K562 (cell line): ENCODE data around the gene SHC1. TPM values are rescaled to one million over a fixed set of nuclear protein-coding genes. Genes with fewer than 3 reads are reported as not detected.

Experiments used
- CHD2 ChIP-seq: IDR thresholded peaks from 2 replicates; pipeline ENCODE4 v1.6.1; 2011; ENCODE audit warnings: low read depth, low read length
- ERF ChIP-seq: fragments of 450-650 bp; formaldehyde crosslinking; IDR thresholded peaks from 2 replicates; pipeline ENCODE4 v1.4.0; 2020; ENCODE audit warnings: mild to moderate bottlenecking, mixed read lengths
- FOXK2 ChIP-seq, 2 experiments: fragments of 450-650 bp; IDR thresholded peaks in 1 of 2; conservative IDR thresholded peaks in 1 of 2; 2 replicates each; pipeline ENCODE4 v1.6.1; 2016; ENCODE audit warnings: low read depth in 2 of 2, mild to moderate bottlenecking in 1 of 2
- MECOM ChIP-seq: fragments of 250-450 bp; sonication (Bioruptor Pico); IDR thresholded peaks from 2 replicates; pipeline ENCODE4 v1.8.0; 2022; ENCODE audit warnings: inconsistent platforms
- MTA2 ChIP-seq: fragments of 450-650 bp; IDR thresholded peaks from 2 replicates; pipeline ENCODE4 v1.6.1; 2016; ENCODE audit warnings: low read depth
- POU5F1 ChIP-seq: fragments of 150-350 bp; IDR thresholded peaks from 2 replicates; pipeline ENCODE4 v1.6.1; 2014; ENCODE audit warnings: borderline replicate concordance, low read length, low read depth, mild to moderate bottlenecking; ENCODE audit not compliant: partially characterized antibody
- SOX6 ChIP-seq: fragments of 450-650 bp; IDR thresholded peaks from 2 replicates; pipeline ENCODE4 v1.6.1; 2014; ENCODE audit warnings: mild to moderate bottlenecking
- SRF ChIP-seq, 2 experiments: fragments of 250-450, 450-650 bp in 1 of 2; sonication (Bioruptor Pico) in 1 of 2; sonication (generic) in 1 of 2; formaldehyde crosslinking; IDR thresholded peaks; 2 replicates each; pipeline versions ENCODE4 v1.5.0 to v1.5.1; 2020 to 2022; ENCODE audit warnings: mild to moderate bottlenecking in 1 of 2, missing genetic modification reagents in 1 of 2
- ZHX1 ChIP-seq: fragments of 150-350 bp; conservative IDR thresholded peaks from 2 replicates; pipeline ENCODE4 v1.6.1; 2014; ENCODE audit warnings: low read length
- polyA plus RNA-seq, 8 experiments: library from polyadenylated mRNA; depleted of rRNA in 4 of 8; stranded (reverse) in 5 of 8; unstranded in 3 of 8; fragments of >200 nt; fragmentation: Nextera tagmentation in 2 of 8; fragmentation: Illumina TruSeq in 1 of 8; extraction: Ambion mirVana in 2 of 8; extraction: Trizol in 1 of 8; gene quantifications; 2 replicates each; pipeline versions ENCODE4 v1.2.1 to v1.2.3, GENCODE V29; 2011 to 2014; ENCODE audit warnings: inconsistent platforms in 1 of 8, missing spikeins in 1 of 8
- total RNA-seq, 7 experiments: library from RNA; depleted of rRNA in 6 of 7; stranded (reverse); fragments of >200 nt in 6 of 7; fragmentation: Illumina TruSeq in 2 of 7; extraction: Trizol in 2 of 7; gene quantifications; 2 replicates each; pipeline versions ENCODE4 v1.2.1 to v1.2.3, GENCODE V29; 2011 to 2021; ENCODE audit warnings: low replicate concordance in 1 of 7
- TF ChIP-seq, protein P1 (sequence below): fragments of 450-650 bp; formaldehyde crosslinking; IDR thresholded peaks from 2 replicates; pipeline ENCODE4 v1.4.0; 2022; ENCODE audit warnings: missing genetic modification characterization
- TF ChIP-seq, protein P2 (sequence below): fragments of 450-650 bp; IDR thresholded peaks from 2 replicates; pipeline ENCODE4 v1.6.1; 2016; ENCODE audit warnings: mild to moderate bottlenecking, moderate library complexity

SHC1 gene
- total and polyA plus RNA-seq, 9 of the 15 experiments (the other 6 are each of a cell fraction or from before 2014, with no cell fraction given) = 4.1 to 113 (median 51.9) TPM

DNA sequence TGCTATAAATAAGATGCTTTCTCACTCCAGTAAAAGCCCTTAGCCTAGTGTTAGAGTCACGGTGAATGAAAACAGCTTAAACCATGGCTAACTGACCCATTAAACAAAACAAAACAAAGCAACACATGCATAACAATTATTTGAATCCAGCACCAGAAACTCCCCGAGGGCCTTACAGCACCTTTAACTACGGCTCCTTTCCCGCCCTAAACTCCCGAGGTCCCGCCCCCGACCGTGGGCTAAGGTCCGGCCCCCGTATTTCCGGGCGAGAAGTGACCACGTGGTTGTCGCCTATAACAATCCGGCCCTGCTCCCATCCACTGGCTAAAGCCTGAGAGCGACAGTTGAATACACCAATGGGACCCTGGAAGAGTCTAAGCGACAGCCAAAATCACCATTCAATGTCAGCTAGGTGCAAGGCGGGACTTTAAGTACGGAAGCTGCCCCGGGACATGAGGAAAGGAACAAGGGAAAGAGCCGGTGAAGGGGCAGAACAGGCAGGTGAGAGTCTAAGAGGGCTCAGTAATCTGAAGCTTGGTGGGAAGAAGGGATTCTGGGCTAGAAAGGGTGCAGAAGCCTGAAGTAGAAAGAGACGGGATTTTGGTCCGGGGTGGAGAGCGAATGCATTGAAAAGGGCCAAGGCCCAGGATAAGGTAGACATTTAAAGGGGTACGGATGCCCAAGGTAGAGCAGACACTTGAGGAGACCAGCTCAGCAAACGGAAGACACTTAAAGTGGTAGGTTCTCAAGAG lies 12.5 kb upstream of the SHC1 start, which contains the start of gene FLAD1 (continued):
- TF ChIP-seq, protein P1, sequence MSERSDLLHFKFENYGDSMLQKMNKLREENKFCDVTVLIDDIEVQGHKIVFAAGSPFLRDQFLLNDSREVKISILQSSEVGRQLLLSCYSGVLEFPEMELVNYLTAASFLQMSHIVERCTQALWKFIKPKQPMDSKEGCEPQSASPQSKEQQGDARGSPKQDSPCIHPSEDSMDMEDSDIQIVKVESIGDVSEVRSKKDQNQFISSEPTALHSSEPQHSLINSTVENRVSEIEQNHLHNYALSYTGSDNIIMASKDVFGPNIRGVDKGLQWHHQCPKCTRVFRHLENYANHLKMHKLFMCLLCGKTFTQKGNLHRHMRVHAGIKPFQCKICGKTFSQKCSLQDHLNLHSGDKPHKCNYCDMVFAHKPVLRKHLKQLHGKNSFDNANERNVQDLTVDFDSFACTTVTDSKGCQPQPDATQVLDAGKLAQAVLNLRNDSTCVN = peak; percentile 82; the same call in 1 of the 2 replicates
- peak in 1 of 2 experiments; percentile 67; a peak in 1 of 4 replicates for TF ChIP-seq SRF (CRISPR knock-in tag; IDR thresholded peaks at IDR 0.05)
- TF ChIP-seq POU5F1 = peak; percentile 20
- peak; percentile 92 for TF ChIP-seq CHD2
- no peak for TF ChIP-seq MECOM (CRISPR knock-in tag)
- peak; percentile 95 to 96 for TF ChIP-seq FOXK2 (conservative IDR thresholded peaks at IDR 0.05 in 1 of 2, IDR thresholded peaks at IDR 0.05 in 1 of 2; ENCODE audit: low read depth in 2 of 2)
- TF ChIP-seq ZHX1 = no peak
- TF ChIP-seq MTA2 = no peak
- TF ChIP-seq SOX6 = peak; percentile 36; the same call in 1 of the 2 replicates
- TF ChIP-seq, protein P2, sequence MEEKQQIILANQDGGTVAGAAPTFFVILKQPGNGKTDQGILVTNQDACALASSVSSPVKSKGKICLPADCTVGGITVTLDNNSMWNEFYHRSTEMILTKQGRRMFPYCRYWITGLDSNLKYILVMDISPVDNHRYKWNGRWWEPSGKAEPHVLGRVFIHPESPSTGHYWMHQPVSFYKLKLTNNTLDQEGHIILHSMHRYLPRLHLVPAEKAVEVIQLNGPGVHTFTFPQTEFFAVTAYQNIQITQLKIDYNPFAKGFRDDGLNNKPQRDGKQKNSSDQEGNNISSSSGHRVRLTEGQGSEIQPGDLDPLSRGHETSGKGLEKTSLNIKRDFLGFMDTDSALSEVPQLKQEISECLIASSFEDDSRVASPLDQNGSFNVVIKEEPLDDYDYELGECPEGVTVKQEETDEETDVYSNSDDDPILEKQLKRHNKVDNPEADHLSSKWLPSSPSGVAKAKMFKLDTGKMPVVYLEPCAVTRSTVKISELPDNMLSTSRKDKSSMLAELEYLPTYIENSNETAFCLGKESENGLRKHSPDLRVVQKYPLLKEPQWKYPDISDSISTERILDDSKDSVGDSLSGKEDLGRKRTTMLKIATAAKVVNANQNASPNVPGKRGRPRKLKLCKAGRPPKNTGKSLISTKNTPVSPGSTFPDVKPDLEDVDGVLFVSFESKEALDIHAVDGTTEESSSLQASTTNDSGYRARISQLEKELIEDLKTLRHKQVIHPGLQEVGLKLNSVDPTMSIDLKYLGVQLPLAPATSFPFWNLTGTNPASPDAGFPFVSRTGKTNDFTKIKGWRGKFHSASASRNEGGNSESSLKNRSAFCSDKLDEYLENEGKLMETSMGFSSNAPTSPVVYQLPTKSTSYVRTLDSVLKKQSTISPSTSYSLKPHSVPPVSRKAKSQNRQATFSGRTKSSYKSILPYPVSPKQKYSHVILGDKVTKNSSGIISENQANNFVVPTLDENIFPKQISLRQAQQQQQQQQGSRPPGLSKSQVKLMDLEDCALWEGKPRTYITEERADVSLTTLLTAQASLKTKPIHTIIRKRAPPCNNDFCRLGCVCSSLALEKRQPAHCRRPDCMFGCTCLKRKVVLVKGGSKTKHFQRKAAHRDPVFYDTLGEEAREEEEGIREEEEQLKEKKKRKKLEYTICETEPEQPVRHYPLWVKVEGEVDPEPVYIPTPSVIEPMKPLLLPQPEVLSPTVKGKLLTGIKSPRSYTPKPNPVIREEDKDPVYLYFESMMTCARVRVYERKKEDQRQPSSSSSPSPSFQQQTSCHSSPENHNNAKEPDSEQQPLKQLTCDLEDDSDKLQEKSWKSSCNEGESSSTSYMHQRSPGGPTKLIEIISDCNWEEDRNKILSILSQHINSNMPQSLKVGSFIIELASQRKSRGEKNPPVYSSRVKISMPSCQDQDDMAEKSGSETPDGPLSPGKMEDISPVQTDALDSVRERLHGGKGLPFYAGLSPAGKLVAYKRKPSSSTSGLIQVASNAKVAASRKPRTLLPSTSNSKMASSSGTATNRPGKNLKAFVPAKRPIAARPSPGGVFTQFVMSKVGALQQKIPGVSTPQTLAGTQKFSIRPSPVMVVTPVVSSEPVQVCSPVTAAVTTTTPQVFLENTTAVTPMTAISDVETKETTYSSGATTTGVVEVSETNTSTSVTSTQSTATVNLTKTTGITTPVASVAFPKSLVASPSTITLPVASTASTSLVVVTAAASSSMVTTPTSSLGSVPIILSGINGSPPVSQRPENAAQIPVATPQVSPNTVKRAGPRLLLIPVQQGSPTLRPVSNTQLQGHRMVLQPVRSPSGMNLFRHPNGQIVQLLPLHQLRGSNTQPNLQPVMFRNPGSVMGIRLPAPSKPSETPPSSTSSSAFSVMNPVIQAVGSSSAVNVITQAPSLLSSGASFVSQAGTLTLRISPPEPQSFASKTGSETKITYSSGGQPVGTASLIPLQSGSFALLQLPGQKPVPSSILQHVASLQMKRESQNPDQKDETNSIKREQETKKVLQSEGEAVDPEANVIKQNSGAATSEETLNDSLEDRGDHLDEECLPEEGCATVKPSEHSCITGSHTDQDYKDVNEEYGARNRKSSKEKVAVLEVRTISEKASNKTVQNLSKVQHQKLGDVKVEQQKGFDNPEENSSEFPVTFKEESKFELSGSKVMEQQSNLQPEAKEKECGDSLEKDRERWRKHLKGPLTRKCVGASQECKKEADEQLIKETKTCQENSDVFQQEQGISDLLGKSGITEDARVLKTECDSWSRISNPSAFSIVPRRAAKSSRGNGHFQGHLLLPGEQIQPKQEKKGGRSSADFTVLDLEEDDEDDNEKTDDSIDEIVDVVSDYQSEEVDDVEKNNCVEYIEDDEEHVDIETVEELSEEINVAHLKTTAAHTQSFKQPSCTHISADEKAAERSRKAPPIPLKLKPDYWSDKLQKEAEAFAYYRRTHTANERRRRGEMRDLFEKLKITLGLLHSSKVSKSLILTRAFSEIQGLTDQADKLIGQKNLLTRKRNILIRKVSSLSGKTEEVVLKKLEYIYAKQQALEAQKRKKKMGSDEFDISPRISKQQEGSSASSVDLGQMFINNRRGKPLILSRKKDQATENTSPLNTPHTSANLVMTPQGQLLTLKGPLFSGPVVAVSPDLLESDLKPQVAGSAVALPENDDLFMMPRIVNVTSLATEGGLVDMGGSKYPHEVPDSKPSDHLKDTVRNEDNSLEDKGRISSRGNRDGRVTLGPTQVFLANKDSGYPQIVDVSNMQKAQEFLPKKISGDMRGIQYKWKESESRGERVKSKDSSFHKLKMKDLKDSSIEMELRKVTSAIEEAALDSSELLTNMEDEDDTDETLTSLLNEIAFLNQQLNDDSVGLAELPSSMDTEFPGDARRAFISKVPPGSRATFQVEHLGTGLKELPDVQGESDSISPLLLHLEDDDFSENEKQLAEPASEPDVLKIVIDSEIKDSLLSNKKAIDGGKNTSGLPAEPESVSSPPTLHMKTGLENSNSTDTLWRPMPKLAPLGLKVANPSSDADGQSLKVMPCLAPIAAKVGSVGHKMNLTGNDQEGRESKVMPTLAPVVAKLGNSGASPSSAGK = peak; percentile 94
- 0 out of 2 replicates have a peak, but pooled peaks have one; percentile 25 for TF ChIP-seq ERF
